Activated naive CD4-positive, alpha-beta T cell treated with anti-CD3 and anti-CD28 coated beads, Interleukin-2, amount 50 U/mL, for 24 hours (primary cell): ENCODE results near the gene DGLUCY.
"Not testable (repeated sequence)": the region's sequence is repeated elsewhere in the genome, so short reads cannot be mapped to it uniquely, and the experiment has no call there.

Experiments
- H3K27ac Mint-ChIP-seq: one replicate; pipeline ENCODE4 v1.8.0; 2021; ENCODE audit warnings: mild to moderate bottlenecking, mixed read lengths
- H3K27me3 Mint-ChIP-seq: one replicate; pipeline ENCODE4 v1.8.0; 2021; ENCODE audit warnings: mixed read lengths
- H3K36me3 Mint-ChIP-seq: one replicate; pipeline ENCODE4 v1.8.0; 2021; ENCODE audit warnings: mixed read lengths
- H3K4me1 Mint-ChIP-seq: one replicate; pipeline ENCODE4 v1.8.0; 2021; ENCODE audit warnings: mixed read lengths
- H3K4me3 Mint-ChIP-seq: one replicate; pipeline ENCODE4 v1.8.0; 2021; ENCODE audit warnings: mild to moderate bottlenecking, mixed read lengths
- H3K9me3 Mint-ChIP-seq: one replicate; pipeline ENCODE4 v1.8.0; 2021; ENCODE audit warnings: mixed read lengths

Gene DGLUCY

DNA sequence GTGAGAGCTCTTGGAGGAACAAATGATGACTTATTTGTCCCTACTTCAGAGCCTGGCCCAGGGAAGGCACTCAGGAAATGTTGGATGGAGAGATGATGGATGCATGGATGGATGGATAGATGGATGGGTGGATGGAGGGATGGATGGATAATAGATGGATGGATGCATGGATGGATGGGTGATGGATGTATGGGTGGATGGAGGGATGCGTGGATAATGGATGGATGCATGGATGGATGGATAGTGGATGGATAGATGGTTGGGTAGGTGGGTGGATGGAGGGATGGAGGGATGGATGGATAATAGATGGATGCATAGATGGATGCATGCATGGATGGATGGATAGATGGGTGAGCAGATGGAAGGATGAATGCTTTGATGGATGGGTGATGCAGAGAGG, 107.4 kb downstream of the DGLUCY start:
- H3K9me3 Mint-ChIP-seq: peaks cover 6% of the 10 kb centered on the region
- no peak overlapping the region for H3K4me3 Mint-ChIP-seq
- H3K36me3 Mint-ChIP-seq: peaks cover 17% of the 10 kb centered on the region
- H3K27me3 Mint-ChIP-seq: no peaks in the 10 kb centered on the region
- no peak overlapping the region for H3K27ac Mint-ChIP-seq
- H3K4me1 Mint-ChIP-seq: peaks cover 60% of the 10 kb centered on the region

DNA sequence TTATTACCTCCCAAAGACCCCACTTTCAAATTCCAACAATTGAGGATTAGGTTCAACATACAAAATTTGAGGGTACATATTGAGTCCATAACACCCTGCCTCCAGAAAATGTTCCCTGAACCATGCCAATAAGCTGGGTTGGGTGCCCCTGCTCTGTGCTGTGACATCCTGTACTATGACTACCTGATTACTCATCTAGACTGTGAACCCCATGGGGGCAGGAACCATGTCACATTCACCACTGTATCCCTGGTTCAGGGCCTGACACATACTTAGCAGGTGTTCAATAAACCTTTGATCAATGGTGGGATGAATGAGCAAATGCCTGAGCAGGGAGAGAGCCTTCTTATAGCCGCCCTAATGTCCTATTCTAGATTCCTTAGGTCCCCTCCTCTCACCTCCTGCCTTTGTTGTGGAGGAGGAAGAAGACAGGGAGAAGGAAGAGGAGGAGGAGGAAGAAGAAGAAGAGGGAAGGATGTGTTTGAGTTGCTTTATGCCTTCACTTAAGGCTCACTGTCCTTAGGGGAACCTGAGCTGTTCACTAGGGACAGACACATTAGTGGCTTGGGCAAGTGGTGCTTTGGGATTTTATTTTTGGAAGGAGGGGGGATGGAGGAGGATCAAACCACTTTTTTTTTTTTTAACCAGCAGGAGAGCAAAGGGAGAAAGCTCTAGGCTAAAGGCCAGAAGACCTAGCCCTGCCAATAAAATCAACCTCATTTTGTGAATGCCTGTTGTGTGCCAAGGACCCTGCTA, 109.3 kb downstream of the DGLUCY start:
- Mint-ChIP-seq H3K27me3 (no peaks in the 10 kb centered on the region), H3K27ac (peak overlapping the region; percentile 79), H3K4me1 (peaks cover 75% of the 10 kb centered on the region), H3K9me3 (peaks cover 6% of the 10 kb centered on the region), H3K4me3 (no peak overlapping the region), H3K36me3 (peaks cover 19% of the 10 kb centered on the region)

DNA sequence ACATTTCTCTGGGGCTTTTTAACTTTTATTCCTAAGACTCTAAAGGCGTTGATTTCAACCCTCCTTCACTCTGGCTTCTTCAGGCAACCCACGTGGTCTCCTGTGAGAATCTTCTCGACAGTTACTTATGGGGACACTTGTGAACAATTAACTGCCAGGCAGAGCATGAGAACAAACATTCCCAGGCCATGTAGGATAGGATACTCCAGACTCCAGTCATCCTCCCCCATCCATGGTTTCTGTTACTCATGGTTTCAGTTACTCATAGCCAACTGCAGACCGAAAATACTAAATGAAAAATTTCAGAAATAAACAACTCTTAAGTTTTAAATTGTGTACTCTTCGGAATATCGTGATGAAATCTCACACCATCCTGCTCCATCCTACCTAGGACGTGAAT, 111.2 kb downstream of the DGLUCY start:
- Mint-ChIP-seq H3K36me3 (peaks cover 21% of the 10 kb centered on the region), H3K9me3 (peaks cover 6% of the 10 kb centered on the region), H3K27me3 (no peaks in the 10 kb centered on the region), H3K4me1 (peaks cover 93% of the 10 kb centered on the region), H3K27ac (peak overlapping the region; percentile 91), H3K4me3 (peak overlapping the region; percentile 2)

DNA sequence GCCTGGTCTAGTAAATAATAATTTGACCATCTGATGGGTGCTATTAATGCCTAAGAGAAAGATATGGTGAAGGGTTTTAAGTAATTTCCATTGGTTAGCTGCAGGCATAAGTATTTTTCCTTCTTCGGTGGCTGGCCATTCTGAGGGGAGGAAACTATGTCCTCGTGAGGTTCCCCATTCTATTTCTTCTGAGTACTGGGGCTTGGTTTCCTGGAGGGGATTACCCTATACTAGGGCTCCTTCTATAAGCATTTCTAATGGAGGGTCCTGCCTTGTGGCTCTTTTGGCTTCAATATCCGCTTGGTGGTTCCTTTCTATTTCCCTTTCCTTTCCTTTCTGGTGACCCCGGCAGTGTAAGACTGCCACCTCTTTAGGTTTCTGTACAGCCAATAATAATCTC, 112.5 kb downstream of the DGLUCY start:
- not testable (repeated sequence) for H3K9me3 Mint-ChIP-seq, H3K27me3 Mint-ChIP-seq
- Mint-ChIP-seq H3K4me1 (peaks cover 95% of the 10 kb centered on the region), H3K36me3 (peaks cover 20% of the 10 kb centered on the region), H3K4me3 (peak overlapping the region; percentile 47), H3K27ac (peak overlapping the region; percentile 91)

DNA sequence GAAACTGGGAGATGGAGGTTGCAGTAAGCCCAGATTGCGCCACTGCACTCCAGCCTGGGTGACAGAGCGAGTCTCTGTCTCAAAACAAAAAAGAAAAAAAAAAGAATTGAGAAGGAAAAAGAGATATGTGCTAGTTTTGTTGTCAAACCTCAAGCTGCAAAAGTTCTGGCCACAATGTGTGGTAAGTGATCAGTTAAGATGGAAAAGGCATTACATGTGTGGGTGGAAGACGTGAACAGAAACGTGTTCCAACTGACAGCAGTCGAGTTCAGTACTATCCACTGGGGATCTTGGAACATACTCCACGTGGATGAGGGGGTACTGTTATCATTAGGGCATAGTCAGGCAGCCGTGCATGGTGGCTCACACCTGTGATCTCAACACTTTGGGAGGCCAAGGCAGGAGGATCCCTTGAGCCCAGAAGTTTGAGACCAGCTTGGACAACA, 113.3 kb downstream of the DGLUCY start:
- Mint-ChIP-seq H3K27ac (peak overlapping the region; percentile 91), H3K36me3 (peaks cover 19% of the 10 kb centered on the region), H3K4me3 (peak overlapping the region; percentile 47)

DNA sequence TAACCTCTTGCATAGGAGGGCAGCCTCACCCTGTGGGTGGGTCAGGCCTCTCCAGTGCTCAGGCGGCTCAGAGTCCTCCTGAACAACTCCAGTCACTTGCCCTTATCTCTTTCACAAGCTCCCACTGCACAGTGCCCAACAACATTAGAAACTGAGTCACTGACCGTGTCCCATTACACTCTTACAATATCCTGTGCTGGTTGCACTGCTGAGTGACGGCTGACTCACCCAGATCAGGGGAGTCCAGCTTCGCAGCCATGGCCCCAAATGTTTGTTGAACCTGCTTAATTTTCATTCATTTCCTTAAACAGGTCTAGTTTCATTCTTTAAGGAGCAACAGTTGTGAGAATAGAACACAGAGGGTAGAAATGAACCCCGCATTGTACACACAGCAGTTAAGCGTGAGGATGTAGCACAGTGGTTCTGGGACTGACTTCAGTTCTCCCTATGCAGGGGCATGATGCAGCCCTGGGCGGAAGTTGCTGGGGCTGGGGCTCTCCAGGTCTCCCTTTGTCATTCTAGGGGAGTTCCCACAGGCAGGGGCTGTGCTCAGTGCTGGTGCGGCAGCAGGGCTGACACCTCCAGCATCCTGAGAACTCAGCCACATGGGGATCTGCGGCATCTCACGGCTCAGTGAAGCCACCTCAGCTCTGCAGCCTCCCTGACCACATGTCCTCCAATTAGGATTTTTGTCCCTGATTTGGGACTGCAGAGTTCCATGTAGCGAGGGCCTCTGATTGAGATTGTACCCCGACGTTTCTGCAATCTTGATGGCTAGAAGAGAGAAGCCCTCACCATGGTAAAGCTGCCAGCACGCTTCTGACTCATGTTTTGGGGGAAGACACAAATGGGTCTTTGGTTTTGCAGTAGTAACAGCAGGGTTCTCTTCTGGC, 114.5 kb downstream of the DGLUCY start:
- peaks cover under 1% of the 10 kb centered on the region for H3K9me3 Mint-ChIP-seq
- peak overlapping the region; percentile 85 for H3K4me3 Mint-ChIP-seq
- peak overlapping the region; percentile 98 for H3K27ac Mint-ChIP-seq
- H3K4me1 Mint-ChIP-seq: peaks cover 95% of the 10 kb centered on the region
- H3K27me3 Mint-ChIP-seq: no peaks in the 10 kb centered on the region
- H3K36me3 Mint-ChIP-seq: peaks cover 17% of the 10 kb centered on the region

More for the DNA sequence above, 113.3 kb downstream of the DGLUCY start:
- no peaks in the 10 kb centered on the region for H3K27me3 Mint-ChIP-seq
- peaks cover 96% of the 10 kb centered on the region for H3K4me1 Mint-ChIP-seq
- peaks cover 6% of the 10 kb centered on the region for H3K9me3 Mint-ChIP-seq

DNA sequence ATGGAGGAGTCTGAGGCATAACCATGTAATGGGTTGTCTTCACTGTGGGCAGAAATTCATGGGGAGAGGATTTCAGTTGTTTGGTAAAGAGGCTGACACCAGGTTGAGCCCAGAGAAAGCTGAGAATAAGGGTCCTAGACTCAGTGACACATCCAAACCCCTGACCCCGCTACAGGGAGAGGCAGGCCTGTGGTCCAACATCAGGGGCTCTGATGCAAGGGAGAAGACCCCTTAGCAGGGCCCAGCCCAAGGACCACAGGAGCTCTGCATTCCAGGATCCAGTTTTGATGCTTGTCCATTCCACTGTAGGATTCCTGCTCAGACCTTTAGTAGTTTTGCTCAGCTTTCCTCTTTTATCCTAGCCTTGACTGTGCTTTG, 115.1 kb downstream of the DGLUCY start:
- Mint-ChIP-seq H3K27me3 (no peaks in the 10 kb centered on the region), H3K9me3 (no peaks in the 10 kb centered on the region), H3K27ac (peak overlapping the region; percentile 98), H3K4me3 (peak overlapping the region; percentile 85), H3K4me1 (peaks cover 91% of the 10 kb centered on the region), H3K36me3 (peaks cover 16% of the 10 kb centered on the region)

DNA sequence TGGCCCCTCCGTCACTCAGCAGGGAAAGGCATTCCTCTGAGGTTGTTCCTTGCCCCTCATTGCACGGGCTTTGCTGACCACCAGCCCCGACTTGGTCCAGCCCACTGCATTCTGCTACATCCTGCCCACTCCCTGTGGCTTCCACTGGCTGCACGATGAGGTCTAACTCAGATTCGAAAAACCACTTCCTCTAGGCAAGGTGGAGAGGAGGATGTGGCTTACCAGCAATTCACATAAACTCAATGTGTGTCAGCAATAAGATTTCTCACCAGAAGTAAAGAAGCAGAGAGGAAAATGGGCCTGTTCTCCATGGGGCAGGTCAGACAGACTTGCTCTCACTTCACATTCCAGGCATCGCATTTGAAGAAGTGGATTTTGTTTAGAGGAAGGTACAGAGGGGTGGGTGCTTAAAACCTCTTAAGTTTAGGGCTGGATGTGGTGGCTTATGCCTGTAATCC, 115.9 kb downstream of the DGLUCY start:
- H3K36me3 Mint-ChIP-seq: peaks cover 16% of the 10 kb centered on the region

DNA sequence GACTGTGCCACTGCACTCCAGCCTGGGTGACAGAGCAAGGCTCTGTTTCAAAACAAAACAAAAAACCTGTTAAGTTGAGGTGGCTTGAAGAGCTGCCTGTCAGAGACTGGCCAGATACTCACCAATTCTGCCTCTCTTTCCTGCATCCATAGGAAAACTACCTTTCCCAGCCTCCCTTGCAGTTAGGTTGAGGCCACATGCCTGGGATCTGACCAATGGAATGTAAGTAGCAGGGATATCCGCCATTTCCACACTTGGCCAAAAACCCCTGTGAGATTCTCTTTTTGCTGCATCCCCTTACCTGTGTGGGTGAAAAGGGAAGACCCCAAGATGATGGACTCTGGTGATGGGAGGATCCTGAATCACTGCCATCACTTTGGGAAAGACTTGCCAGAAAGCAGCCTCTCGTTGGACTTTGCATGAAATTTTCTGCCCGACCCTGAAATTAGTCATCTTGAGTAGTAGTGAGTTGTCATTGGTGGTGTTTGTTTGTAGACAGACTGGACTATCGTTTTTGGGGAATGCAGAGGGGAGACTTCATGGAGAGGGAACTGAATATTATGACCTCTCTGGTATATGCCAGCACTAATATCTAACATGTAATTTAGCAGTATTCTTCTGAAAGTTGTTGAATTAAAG, 116.6 kb downstream of the DGLUCY start:
- Mint-ChIP-seq H3K4me3 (peak overlapping the region; percentile 85), H3K9me3 (no peaks in the 10 kb centered on the region)

More for the DNA sequence above, 115.9 kb downstream of the DGLUCY start:
- Mint-ChIP-seq H3K4me1 (peaks cover 94% of the 10 kb centered on the region), H3K9me3 (no peaks in the 10 kb centered on the region), H3K4me3 (peak overlapping the region; percentile 85), H3K27ac (peak overlapping the region; percentile 94), H3K27me3 (no peaks in the 10 kb centered on the region)

DNA sequence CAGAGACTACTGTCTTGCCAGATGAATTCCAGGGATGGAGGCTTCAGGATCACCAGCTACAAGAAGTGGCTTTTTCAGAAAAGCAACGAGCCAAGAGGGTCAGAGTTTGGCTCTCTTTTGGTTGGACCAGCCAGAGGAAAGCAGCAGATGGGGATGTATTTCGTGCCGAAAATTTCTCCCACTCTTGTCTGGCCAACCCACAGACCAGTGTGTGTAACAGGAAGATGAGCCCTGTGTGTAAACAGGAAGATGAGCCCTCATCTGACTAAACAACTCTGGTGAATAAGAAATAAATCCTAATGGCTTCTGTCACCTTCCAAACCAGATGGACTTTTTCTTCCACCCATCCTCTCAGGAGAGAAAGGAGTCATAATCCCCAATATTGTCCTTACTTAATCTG, 117.6 kb downstream of the DGLUCY start:
- H3K4me1 Mint-ChIP-seq: peaks cover 84% of the 10 kb centered on the region
- no peaks in the 10 kb centered on the region for H3K9me3 Mint-ChIP-seq
- no peaks in the 10 kb centered on the region for H3K27me3 Mint-ChIP-seq
- H3K27ac Mint-ChIP-seq: peak overlapping the region; percentile 94
- peaks cover 10% of the 10 kb centered on the region for H3K36me3 Mint-ChIP-seq
- H3K4me3 Mint-ChIP-seq: peak overlapping the region; percentile 13

More for the DNA sequence above, 116.6 kb downstream of the DGLUCY start:
- peak overlapping the region; percentile 94 for H3K27ac Mint-ChIP-seq
- no peaks in the 10 kb centered on the region for H3K27me3 Mint-ChIP-seq
- H3K4me1 Mint-ChIP-seq: peaks cover 87% of the 10 kb centered on the region
- peaks cover 11% of the 10 kb centered on the region for H3K36me3 Mint-ChIP-seq

DNA sequence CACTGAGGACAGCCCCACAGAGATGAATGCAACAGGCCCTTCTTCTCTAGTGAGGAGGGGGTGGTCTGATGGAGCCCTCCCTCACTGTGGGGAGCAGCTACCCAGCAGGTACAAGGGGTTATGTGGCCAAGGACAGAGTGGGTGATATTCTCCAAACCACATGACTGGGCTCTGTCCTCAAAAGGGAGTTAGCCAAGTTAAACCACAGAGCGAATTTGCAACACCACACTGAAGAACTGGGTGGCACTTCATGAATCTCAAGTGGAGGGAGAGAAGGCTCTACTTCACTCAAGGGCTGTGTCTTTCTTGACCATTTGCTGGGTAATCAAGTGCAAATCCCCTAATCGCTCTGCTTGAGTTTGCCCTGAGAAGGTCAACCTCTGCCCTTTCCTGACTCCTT, 118.2 kb downstream of the DGLUCY start:
- Mint-ChIP-seq H3K27me3 (no peaks in the 10 kb centered on the region), H3K36me3 (peaks cover 10% of the 10 kb centered on the region), H3K4me3 (peak overlapping the region; percentile 30)

DNA sequence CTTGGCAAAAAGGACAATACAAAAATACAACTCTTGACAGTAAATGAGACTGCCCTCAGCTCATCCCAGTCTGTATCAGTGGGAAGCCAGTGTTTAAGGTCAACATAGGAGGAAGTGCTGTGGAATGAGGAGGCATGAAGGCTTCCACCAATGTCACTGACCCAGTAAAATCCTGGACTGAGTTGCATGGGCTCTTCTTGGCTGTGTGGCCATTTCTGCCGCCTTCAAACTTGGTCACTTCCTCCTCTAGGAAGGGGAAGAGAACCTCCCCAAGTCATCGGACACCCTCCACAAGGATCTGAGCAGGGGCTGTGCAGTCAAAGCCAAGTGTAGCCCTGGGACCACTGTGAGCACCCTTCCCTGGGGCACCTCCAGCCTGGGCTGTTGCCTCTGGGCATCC, 118.7 kb downstream of the DGLUCY start:
- no peaks in the 10 kb centered on the region for H3K27me3 Mint-ChIP-seq
- H3K36me3 Mint-ChIP-seq: peaks cover 10% of the 10 kb centered on the region
- no peaks in the 10 kb centered on the region for H3K9me3 Mint-ChIP-seq
- H3K27ac Mint-ChIP-seq: peak overlapping the region; percentile 12
- H3K4me3 Mint-ChIP-seq: no peak overlapping the region
- peaks cover 75% of the 10 kb centered on the region for H3K4me1 Mint-ChIP-seq

More for the DNA sequence above, 118.2 kb downstream of the DGLUCY start:
- Mint-ChIP-seq H3K9me3 (no peaks in the 10 kb centered on the region), H3K4me1 (peaks cover 79% of the 10 kb centered on the region), H3K27ac (peak overlapping the region; percentile 94)

DNA sequence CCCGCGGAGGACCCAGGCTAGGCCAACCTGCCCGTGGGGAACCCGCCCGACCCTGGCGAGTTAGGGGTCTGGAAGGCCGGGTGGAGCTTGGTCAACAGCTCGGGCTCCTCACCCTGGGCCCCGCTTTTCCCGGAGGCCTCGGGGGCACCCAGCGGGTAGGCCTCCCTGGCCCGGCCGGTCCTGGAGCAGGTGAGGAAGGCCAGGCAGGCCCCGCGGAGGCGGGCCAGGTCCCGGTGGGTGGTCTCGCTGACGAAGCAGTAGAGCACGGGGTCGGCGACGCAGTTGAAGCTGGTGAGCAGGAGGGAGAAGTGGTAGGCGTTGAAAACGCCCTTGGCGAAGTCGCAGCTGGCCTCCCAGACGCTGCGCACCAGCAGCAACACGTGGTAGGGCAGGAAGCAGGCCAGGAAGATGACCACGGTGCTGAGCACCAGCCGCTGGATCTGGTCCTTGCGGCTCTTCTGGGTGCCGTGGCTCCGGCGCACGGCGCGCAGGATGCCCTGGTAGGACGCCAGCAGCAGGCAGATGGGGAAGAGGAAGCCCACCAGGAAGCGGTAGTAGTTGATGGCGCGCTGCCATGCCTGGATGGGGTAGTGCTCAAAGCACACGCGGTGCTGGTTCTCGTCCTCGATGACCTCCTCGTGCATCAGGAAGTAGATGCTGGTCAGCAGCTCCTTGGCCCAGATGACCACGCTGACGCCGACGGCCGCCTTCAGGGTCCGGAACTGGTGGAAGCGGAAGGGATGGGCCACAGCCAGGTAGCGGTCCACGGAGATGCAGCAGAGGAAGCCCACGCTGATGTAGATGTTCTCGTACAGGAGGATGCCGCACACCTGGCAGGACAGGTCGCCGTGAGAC, 120.3 kb downstream of the DGLUCY start:
- Mint-ChIP-seq H3K4me3 (no peak overlapping the region), H3K4me1 (peaks cover 75% of the 10 kb centered on the region), H3K9me3 (no peaks in the 10 kb centered on the region), H3K36me3 (peaks cover 10% of the 10 kb centered on the region), H3K27me3 (no peaks in the 10 kb centered on the region), H3K27ac (no peak overlapping the region)

DNA sequence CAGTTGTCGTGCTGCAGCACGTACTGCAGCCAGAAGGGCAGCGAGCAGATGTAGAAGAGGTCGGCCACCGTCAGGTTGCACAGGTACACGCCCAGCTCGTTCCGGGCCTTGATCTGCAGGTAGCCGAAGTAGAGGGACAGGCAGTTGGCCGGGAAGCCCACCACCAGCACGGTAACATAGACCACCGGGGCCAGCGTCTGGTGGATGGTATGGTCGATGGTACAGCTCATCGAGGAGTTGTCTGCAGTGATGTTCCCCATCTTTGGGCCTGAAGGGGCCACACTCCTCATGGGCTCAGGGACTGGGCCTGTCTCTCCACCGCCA, 120.9 kb downstream of the DGLUCY start:
- peaks cover 10% of the 10 kb centered on the region for H3K36me3 Mint-ChIP-seq
- peaks cover 75% of the 10 kb centered on the region for H3K4me1 Mint-ChIP-seq
- no peaks in the 10 kb centered on the region for H3K27me3 Mint-ChIP-seq
- no peak overlapping the region for H3K4me3 Mint-ChIP-seq
- no peak overlapping the region for H3K27ac Mint-ChIP-seq
- H3K9me3 Mint-ChIP-seq: no peaks in the 10 kb centered on the region

DNA sequence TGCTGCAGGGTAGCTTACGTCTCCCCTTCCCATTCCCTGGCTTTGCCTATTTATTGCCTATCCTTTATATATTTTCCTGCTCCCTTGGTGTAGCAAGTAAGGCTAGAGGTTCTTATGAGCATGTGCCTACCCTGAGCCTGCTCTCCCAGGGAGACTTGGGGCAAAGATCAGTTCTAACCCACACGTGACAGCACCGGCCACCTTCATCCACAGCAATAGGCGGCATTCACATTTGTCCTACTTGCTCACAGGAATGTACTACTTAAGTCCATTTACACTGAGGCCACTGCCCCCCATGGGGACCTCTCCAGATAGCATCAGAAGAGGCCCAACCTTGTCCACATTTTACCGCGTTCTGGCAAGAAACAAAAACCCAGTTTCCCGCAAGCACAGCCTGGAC, 122.0 kb downstream of the DGLUCY start:
- Mint-ChIP-seq H3K4me1 (peaks cover 70% of the 10 kb centered on the region), H3K27me3 (no peaks in the 10 kb centered on the region), H3K4me3 (no peak overlapping the region), H3K36me3 (peaks cover 7% of the 10 kb centered on the region), H3K9me3 (no peaks in the 10 kb centered on the region), H3K27ac (no peak overlapping the region)
